GM21447 (cell line): ENCODE measurements around the gene MIDN.

Experiments used
- ATAC-seq: cut with Tn5 transposase; IDR thresholded peaks from one replicate; pipeline ENCODE4 v1.9.1; 2021; ENCODE audit not compliant: unreplicated experiment

The MIDN gene

GRCh38 chr19:1232652-1233072 is 15.7 kb upstream of the MIDN start:
- ATAC-seq = no peak

- no peak for ATAC-seq
Measured at GRCh38 chr19:1233115-1233667, 15.2 kb upstream of the MIDN start.

- ATAC-seq = no peak
Measured at GRCh38 chr19:1234051-1234954, 14.1 kb upstream of the MIDN start.

GRCh38 chr19:1234955-1235380 is 13.4 kb upstream of the MIDN start:
- ATAC-seq = no peak

GRCh38 chr19:1235625-1236538 is 12.5 kb upstream of the MIDN start:
- no peak for ATAC-seq

GRCh38 chr19:1236576-1236975 is 11.8 kb upstream of the MIDN start:
- ATAC-seq = no peak

- no peak for ATAC-seq
Measured at GRCh38 chr19:1237027-1237659, 11.2 kb upstream of the MIDN start.

GRCh38 chr19:1237754-1238368 is 10.5 kb upstream of the MIDN start, which contains the start of gene CBARP:
Gene CBARP (minus strand): TSS chr19:1238005. CDS start chr19:1236100, 1,905 bp downstream.
- ATAC-seq = no peak

GRCh38 chr19:1238369-1239303 is 9.7 kb upstream of the MIDN start:
- ATAC-seq = no peak

GRCh38 chr19:1239420-1239795 is 9.0 kb upstream of the MIDN start:
- ATAC-seq = no peak

- ATAC-seq = no peak
Measured at GRCh38 chr19:1239796-1240737, 8.3 kb upstream of the MIDN start.

GRCh38 chr19:1240925-1241324 is 7.5 kb upstream of the MIDN start:
- no peak for ATAC-seq

- peak; percentile 55 for ATAC-seq
Measured at GRCh38 chr19:1241417-1242095, 6.8 kb upstream of the MIDN start, which contains the start of gene ATP5F1D. Gene ATP5F1D (plus strand): TSS chr19:1241751. CDS start chr19:1241851, 100 bp downstream.

GRCh38 chr19:1243768-1244692 is 4.4 kb upstream of the MIDN start:
- no peak for ATAC-seq

GRCh38 chr19:1244693-1245451 is 3.5 kb upstream of the MIDN start:
- no peak for ATAC-seq
